WERI-Rb-1 (cell line): ENCODE measurements around the gene MBLAC1.

Experiments used
- DNase-seq: peaks from one replicate; pipeline ENCODE4 v3.0.0-alpha.2; 2020
- H3K27ac ChIP-seq: fragments of 250-450 bp; sonication (Bioruptor Pico); 2 replicates; pipeline ENCODE4 v1.5.1; 2020; ENCODE audit warnings: mild to moderate bottlenecking, moderate library complexity
- H3K27me3 ChIP-seq: fragments of 250-450 bp; sonication (Bioruptor Pico); 2 replicates; pipeline ENCODE4 v1.5.1; 2021; ENCODE audit warnings: mild to moderate bottlenecking, low read depth, moderate library complexity; ENCODE audit not compliant: insufficient read depth, severe bottlenecking
- H3K36me3 ChIP-seq: fragments of 250-450 bp; sonication (Bioruptor Pico); 2 replicates; pipeline ENCODE4 v1.5.1; 2020; ENCODE audit warnings: mild to moderate bottlenecking, moderate library complexity
- H3K4me3 ChIP-seq: 2 replicates; pipeline ENCODE4 v1.5.1; 2011; ENCODE audit warnings: low read depth, mild to moderate bottlenecking, control low read depth, low read length
- H3K9me3 ChIP-seq: fragments of 250-450 bp; sonication (Bioruptor Pico); 2 replicates; pipeline ENCODE4 v1.5.1; 2021; ENCODE audit warnings: mild to moderate bottlenecking, moderate library complexity; ENCODE audit not compliant: severe bottlenecking
- CTCF ChIP-seq: IDR thresholded peaks from 2 replicates; pipeline ENCODE4 v1.5.1; 2011; ENCODE audit warnings: low read depth, mild to moderate bottlenecking, control low read depth, inconsistent platforms, low read length

The MBLAC1 gene

DNA sequence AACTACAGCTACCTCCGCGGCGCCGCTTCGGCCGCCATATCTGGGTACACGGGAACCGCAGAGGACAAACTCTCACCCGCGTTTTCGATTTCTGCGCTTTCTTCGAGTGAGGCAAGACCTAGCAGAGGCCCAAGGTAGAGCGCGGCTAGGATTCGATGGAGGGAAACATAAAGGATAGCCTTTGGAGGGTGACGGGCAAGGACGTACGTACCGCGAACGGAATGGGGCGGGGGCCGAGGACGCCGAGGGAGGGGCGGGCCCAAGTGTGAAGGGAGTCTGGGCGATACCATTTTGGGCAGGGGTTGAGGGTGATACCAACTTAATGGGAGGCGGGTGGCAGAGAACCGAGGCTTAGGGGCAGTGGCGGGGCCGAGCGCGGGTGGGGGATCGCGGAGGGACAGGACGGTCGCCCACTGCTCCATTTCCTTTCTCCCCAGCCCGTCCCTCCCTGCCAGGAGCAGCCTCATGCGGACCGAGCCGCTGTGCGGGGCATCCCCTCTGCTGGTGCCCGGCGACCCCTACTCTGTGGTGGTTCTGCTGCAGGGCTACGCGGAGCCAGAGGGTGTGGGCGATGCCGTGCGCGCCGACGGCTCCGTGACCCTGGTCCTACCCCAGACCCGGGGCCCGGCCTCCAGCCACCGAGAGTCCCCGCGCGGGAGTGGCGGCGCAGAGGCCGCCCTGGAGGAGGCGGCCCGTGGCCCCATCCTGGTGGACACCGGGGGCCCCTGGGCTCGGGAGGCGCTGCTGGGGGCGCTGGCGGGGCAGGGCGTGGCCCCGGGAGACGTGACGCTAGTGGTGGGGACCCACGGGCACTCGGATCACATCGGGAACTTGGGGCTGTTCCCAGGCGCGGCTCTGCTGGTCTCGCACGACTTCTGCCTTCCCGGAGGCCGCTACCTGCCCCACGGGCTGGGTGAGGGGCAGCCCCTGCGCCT lies at the start of gene MBLAC1:
MBLAC1 (plus strand) TSS at position 37 of the 935 bp plus-strand sequence; CDS start at position 466, 429 bp downstream.
- H3K9me3 ChIP-seq, result no peaks in the 10 kb centered on the region
- no peaks in the 10 kb centered on the region for H3K27me3 ChIP-seq
- H3K4me3 ChIP-seq, result peak within 1 kb of the TSS; percentile 95
- DNase-seq, result peak; percentile 92
- peak within 1 kb of the TSS; percentile 91 for H3K27ac ChIP-seq
- peaks cover 8% of the 10 kb centered on the region; the same call in 1 of the 2 replicates for H3K36me3 ChIP-seq
- no peak for TF ChIP-seq CTCF

DNA sequence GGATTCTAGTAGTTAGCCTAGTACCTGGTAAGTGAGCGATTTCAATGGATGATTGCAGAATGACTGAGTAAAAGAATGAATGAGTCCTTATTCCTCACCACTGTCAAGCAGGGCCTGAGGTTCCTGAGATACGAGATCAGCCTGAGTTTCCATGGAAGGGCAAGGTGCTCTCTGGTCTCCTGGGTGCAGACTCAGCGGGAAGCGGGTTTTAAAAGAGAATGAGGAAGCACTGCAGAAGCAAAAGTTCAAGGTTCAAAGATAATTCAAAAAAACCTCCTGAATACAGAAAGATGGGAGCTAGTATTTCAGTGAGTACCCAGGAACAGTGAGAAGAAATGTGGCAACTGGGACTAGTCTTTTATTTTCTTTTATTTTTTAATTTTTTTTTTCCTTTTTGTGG lies 49.6 kb upstream of the MBLAC1 start:
- Histone ChIP-seq H3K27me3 (no peaks in the 10 kb centered on the region), H3K27ac (no peak overlapping the region), H3K4me3 (no peak overlapping the region), H3K36me3 (peaks cover 84% of the 10 kb centered on the region), H3K9me3 (peaks cover 13% of the 10 kb centered on the region)
- no peak for TF ChIP-seq CTCF
- DNase-seq, result no peak

DNA sequence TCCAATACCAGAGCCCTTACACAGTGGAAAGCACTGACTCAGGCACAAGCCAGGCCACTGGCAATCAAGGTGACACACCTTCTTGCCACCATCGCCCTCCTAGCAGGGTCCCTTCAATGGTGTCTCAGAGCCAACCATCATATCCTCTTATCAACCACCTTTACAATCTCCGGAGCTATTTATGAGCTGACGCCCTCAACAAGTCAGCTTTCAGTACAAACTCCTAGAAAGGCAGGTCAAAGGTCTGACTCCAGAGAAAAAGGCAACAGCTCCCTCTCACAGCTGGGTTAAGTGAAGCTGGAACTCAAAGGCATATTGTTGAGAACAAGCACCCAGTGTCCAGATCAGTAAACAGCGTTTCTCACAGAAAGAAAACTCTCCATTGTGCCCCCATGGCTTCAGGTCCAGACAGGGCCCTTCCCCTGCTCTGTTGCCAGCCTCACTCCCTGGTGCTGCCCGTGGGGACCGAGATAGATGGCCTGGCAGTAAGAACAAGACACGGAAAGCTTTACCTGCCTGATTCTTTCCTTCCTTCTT lies 47.7 kb upstream of the MBLAC1 start:
- peaks cover 65% of the 10 kb centered on the region for H3K36me3 ChIP-seq
- TF ChIP-seq CTCF, result no peak
- DNase-seq, result no peak
- no peaks in the 10 kb centered on the region for H3K9me3 ChIP-seq
- H3K27ac ChIP-seq, result no peak overlapping the region
- H3K27me3 ChIP-seq, result no peaks in the 10 kb centered on the region
- H3K4me3 ChIP-seq, result no peak overlapping the region

- no peak for TF ChIP-seq CTCF
- Histone ChIP-seq H3K27ac (peak overlapping the region; percentile 93), H3K4me3 (peak overlapping the region; percentile 99), H3K27me3 (no peaks in the 10 kb centered on the region), H3K9me3 (no peaks in the 10 kb centered on the region), H3K36me3 (peaks cover 46% of the 10 kb centered on the region)
- peak; percentile 32 for DNase-seq
These were observed 45.7 kb upstream of the MBLAC1 start for GRCh38 chr7:100080907-100081534.

GRCh38 chr7:100081535-100082102 lies 45.1 kb upstream of the MBLAC1 start, which contains the start of gene ZNF3:
Gene ZNF3 (minus strand): TSS chr7:100081723. CDS start chr7:100077357, 4,366 bp downstream.
- DNase-seq, result peak; percentile 99
- Histone ChIP-seq H3K27ac (peak within 1 kb of the TSS; percentile 93), H3K9me3 (no peaks in the 10 kb centered on the region), H3K4me3 (peak within 1 kb of the TSS; percentile 99), H3K27me3 (no peaks in the 10 kb centered on the region), H3K36me3 (peaks cover 40% of the 10 kb centered on the region)
- TF ChIP-seq CTCF, result peak; percentile 88
